AML-193 (cell line): ENCODE measurements around the gene MYO3B.
"Not testable (repeated sequence)": the region's sequence is repeated elsewhere in the genome, so short reads cannot be mapped to it uniquely, and the experiment has no call there.

Experiments used
- DNase-seq, 2 experiments: peaks; one replicate each; lab custom pipeline; 2025; lab: John Stamatoyannopoulos, UW

MYO3B gene

DNA sequence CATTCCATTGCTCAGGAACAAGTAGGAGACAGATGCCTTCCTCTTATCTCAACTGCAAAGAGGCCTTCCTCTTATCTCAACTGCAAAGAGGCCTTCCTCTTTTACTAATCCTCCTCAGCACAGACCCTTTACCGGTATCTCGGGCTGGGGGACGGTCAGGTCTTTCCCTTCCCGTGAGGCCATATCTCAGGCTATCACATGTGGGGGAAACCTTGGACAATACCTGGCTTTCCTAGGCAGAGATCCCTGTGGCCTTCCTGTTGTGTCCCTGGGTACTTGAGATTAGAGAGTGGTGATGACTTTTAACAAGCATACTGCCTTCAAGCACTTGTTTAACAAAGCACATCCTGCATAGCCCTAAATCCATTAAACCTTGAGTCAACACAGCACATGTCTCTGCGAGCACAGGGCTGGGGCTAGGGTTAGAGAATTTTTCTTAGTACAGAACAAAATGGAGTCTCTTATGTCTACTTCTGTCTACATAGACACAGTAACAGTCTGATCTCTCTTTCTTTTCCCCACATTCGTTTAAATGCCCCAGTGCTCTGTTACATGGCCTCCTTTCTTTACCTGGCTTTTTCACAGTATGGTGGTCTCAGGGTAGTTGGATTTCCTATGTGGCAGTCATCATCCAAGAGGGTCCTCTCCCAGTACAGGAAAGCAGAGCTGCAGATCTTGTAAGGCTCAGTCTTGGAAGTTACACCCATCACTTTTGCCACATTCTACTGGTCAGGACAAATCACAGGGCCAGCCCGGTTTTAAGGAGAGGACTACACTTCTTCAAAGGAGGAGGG lies 86.0 kb downstream of the MYO3B start:
- DNase-seq = not testable (repeated sequence)

DNA sequence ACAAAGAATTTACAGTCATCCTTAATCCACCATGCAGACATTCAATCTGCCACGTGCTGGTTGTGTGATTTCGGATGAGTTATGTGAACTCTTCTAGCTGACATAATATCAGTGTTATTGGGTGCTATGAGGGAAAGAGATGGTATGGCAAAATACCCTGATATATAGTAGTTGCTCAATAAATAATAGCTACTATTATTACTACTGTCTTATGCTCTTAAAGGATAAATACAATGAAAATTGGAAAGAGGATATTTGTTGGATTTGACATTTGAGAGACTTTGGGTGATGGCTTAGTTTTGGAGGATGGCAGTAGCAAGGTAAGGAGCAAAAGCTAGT lies 86.5 kb downstream of the MYO3B start:
- no peak for DNase-seq

DNA sequence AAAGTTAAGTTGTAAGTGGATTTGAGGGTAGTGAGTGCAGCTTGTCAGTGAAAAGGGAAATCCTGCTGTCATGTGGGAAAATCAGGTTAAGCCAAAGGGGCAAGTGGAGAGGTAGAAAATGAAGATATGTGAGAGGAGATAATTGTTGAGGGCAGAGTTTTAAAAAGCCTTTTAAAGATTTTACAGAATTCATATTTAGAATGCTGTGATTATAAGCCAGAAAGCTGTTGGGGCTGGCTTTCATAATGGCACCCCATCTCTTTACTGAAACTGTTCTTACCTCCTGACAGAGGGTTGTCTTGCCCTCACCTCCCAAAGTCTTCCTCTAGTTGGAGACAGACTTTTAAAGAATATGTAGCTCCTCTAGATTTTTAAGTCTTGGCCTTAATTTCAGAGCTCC lies 86.9 kb downstream of the MYO3B start:
- no peak for DNase-seq

DNA sequence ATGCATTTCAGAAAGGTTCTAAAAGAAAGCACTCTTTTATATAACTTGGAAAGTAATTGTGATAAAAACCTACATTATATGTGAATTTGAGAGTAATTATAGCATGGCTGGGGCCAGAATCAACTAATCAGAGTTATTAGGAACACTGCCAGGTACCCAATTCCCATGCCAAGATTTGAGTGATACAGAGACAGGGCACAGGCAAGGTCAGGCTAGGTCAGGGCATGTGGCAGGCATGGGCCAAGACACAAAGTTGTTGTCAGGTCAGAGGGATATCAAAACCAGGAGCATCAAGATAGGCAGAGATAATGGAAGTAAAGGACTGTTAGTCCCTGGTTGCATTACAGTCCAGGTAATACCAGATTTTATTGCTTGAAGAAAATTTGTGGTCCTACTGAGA lies 87.4 kb downstream of the MYO3B start:
- no peak for DNase-seq

DNA sequence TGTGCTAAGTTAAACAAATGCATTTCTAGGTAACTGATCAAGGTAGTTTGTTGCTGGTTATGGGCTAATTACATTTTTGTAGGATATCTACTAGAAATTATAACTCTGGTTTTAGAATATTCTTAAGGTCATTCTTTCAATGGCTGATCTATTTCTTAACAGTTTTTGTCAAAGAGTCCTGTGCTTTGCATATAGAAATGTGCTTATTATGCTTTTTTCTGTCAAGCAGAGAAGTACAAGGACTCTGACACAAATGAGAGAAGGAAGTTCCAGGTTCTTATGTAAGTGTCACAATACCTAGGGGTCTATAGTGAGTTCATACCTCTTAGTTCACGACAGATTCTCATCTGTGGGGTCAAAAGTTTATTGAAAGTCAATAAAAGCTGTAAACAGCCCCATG lies 88.4 kb downstream of the MYO3B start:
- DNase-seq = no peak

DNA sequence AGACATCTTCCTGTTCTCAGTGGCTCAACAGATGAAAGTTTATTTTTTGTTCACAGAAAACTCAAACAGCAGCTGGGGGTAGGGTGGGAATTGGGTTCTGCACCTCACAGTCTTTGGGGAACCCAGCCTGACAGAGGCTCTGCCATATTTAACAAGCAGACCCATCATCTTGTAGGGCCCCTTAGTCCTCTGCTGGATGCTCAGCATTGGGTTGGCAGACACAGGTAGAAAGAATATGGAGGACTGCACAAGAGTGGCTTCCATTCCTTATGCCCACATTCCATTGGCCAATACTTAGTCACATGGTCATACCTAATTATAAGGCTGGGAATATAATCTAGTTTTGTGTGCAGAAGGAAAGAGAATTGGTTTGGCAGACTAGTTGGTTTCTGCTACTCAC lies 89.1 kb downstream of the MYO3B start:
- DNase-seq = no peak

DNA sequence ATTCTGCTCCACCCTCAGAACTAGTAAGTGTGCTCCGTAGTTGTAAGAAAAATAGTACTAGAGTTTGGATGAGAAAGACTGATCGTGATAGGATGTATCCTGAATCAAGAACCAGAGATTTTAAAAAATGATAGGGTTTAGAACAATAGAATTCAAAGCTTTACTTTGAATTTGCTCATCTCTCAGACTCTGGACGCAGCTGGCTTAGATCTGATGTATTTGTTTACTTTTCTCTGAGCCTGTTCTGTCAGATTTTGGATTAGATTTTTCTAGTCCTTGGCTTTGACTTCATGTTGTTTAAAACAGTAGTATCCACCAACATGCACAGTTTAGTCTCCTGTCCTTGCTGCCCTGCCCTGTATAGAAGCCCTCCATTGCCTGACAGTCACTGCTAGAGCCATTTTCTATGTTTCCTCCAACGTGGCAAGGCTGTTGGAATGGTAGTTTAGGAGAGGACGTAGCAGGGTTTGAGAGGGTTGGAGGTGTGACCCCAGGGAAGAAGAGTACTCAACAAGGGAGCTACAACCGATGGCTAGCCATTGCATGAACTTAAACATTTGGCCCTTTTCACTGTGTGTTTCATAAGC lies 92.4 kb downstream of the MYO3B start:
- no peak for DNase-seq

DNA sequence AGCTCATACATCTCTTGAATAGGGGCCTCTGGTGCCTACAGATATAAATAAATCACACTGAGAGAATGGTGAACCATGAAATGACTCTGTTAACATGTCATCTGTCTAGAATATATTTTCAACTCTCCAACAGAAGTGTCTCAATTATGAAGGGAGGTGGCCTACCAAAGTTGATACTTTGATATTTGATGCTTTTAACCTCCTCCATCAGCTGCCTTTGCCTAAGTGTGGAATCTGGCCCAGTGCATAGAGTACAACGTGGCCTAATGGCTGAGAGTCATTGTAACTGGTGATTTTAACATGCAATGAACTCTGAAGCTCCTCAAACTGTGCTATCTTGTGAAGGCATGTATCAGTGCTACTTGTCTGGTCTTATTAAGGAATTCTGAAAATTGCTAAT lies 93.4 kb downstream of the MYO3B start:
- no peak for DNase-seq

DNA sequence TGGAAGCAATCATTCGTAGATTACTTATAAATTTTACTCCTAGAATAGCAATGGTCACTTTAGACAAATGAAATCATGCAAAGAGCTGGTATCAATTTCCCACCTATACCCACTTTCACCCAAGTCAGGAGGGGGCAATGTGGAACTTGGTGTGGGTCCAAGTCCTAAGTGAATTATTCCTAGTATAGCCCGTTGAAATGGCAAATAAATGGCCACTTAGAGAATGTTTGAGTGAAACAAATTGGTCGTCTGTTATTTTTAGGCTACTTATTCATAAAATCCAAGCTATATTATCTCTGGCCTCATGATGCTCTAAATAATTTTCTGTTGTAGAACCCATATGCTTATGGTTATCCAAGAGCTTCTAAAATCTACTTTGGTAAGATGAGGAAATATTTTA lies 98.1 kb downstream of the MYO3B start:
- DNase-seq = no peak

DNA sequence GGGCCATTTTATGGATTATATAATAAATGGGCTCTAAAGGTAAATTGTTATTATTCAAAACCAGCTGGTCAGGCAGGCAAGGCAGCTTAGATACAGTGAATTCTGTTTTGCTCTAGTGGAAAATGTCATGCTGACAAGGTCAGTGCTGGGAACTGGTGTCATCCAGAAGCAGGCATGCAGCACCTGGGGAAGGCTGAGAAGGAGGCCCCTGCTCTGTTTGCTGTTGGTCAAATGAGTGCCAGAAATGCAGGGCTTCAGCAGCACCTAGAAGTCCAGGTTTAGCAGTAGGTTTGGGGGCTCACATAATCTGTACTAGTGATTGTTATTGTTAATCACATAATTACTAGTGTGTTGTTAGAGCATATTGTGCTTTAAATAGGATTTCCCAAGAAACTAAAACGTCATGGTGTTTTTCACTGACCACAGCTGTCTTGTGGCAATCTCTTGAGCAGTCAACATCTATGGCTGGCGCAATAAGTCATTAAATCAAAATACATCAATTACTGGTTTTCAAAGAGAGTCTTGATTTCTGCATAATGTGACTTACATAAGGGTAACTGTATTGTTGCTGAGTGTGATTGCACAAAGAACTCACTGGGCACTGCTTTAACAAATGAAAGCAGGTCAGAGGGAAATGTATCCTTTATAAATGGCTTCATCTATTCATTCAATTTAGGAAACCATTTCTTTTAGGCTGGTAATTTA lies 99.1 kb downstream of the MYO3B start:
- no peak for DNase-seq

DNA sequence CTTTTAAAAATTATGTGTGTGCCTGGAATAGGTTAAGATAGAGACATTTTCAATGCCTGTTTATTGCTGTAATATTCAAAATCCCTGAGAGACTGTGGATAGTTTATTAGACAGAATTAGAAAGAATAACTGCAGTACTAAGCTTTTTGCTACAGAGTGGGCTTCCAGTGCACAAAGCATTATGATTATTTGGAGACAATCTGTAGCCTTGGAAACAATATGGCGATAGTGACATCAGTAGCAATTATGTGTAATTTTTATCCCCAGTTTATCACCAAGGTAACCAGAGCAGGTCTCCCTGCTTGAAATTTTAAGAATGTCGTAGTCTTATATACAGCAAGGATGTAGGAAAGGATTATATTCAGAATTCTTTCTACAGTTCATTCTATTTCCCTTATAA lies 100.0 kb downstream of the MYO3B start:
- DNase-seq = no peak

DNA sequence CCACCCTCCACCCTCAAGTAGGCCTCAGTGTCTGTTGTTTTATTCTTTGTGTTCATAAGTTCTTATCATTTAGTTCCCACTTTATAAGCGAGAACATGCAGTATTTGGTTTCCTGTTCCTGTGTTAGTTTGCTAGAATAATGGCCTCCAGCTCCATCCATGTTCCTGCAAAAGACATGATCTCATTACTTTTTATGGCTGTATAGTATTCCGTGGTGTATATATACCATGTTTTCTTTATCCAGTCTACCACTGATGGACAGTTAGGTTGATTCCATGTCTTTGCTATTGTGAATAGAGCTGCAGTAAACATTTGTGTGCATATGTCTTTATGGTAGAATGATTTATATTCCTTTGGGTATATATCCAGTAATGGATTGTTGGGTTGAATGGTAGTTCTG lies 101.7 kb downstream of the MYO3B start:
- not testable (repeated sequence) for DNase-seq

DNA sequence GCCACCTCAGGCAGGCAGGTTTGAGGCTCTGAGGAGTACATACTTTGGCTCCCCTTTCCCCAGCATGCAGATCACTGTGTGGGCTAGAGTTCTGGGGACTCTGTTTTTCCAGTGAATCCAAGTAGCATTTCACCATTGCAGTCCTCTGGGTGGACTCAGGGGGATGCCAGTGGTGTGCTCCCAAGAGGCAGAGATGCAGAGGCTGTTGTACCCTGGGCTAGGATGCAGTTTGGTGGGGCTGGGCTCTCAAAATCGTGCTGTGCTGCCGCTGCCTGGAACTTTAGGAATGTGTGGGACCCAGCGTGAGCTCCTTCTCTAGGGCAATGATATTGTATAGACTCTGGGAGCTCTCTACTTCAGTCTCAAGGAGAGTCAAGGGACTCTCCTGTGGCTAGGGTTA lies 104.9 kb downstream of the MYO3B start:
- no peak for DNase-seq

DNA sequence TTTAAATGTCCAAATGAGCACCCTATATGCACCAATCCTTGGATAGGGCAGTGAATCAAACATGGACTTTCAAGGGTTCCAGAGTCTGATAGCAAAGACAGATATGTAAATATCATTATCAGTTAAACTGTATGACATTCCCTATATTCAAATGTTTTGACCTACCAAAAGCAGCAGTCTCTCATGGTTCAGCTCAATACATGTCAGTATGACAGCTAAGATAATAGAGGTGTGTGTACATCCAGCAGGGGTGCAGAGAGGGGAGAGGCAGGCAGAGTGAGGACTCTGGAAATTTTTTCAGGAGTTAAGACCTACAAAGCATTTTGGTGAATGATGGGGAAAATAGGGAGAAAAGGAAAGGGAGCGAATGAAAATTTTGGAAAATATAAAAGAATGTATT lies 106.3 kb downstream of the MYO3B start:
- DNase-seq = no peak

DNA sequence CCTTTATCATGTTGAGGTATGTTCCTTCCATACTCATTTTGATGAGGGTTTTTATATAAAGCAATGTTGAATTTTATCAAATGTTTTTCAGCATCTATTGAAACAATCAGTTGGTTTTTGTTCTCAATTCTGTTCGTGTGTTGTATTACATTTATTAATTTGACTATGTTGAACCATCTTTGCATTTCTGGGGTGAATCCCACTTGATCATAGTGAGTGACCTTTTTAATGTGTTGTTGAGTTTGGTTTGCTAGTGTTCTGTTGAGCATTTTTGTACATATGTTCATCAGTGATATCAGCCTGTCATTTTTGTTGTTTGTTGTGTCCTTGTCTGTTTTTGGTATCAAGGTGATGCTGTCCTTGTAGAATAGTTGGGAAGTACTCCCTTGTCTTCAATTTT lies 110.9 kb downstream of the MYO3B start:
- DNase-seq = no peak

DNA sequence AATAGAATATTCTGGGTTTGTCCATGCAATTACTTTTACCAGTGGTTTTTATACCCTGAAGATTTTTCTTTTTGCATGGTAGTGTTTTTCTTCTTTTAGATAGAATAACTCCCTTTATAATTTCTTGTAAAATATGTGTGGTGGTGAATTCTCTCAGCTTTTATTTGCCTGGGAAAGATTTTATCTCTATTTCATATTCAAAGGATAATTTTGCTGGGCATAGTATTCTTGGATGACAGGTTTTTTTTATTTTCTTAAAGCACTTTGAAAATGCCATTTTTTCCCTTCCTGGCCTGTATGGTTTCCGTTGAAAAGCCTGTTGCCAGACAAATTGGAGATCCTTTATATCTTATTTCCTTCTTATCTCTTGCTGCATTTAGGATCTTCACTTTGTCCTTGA lies 113.5 kb downstream of the MYO3B start:
- no peak for DNase-seq

DNA sequence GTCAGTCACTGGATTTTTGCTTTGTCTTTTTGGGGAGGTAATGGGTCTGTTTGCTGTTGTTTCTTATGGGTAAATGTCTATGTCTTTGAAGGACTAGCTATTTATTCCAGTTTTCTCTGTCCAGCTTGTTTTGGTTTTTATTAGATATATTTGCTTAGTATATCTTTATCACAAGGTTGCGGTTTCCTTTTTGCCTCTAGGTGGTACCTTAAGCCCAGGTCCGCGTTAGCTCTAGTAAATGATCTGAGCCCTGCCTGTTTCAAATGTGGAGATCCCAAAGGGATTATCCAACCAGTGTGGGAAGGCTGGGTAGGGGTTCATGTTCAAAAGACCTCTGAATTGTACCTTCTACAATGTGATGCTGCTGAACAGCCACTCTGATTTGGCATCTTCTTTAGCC lies 114.5 kb downstream of the MYO3B start:
- DNase-seq = no peak

DNA sequence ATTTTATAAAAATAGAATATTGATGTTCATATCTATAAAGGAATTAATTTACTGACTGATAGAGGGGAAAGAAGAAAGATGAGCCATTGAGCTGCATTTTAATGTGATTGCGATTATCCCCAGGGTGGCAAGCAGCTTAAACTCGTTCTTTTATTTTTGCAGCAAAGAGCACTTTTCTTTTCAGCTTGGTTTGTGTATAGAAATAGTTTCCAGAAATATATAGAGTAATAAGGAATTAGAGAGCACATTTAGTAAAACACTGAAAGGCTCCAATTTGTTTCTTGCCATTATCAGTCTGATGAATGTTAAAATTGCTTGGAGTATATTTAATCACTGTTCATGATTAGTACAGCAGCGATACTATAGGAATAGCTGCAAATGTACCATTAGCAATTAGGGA lies 119.5 kb downstream of the MYO3B start:
- no peak for DNase-seq

DNA sequence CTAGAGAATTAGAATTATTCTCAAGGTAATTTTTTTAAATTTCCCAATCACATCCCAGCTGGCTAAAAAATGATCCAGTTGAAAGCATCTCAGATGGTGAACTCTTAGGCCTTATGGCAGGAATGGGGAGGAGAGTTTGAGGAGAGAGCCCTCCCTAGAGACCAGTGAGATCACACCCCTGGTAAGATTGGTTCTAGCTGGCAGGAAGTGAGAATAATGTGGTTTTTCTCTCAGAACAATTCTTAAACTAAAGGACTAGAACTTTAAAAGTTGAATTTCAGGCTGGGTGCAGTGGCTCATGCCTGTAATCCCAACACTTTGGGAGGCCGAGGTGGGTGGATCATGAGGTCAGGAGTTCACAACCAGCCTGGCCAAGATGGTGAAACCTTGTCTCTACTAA lies 120.2 kb downstream of the MYO3B start:
- DNase-seq = no peak

DNA sequence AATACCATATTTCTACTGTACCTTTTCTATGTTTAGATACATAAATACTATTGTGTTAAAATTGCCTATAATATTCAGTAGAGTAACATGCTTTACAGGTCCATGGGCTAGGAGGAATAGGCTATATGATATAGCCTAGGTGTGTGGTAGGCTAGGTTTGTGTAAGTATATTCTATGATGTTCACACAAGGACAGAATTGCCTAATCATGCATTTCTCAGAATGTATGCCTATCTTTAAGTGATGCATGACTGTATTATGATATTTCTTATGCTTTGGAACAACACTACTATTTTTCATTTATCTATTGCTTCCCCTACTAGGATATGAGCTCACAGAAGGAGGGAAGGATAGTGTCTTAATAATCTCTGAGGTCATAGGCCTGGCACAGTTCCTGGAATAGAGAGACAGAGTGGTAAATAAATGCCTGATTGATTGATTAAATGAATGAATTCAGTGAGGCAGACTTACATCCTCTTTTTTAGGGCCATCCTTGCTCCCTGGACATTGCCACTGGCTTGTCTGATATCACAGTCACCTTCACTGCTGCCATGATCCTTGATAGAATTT lies 121.0 kb downstream of the MYO3B start:
- DNase-seq = no peak

DNA sequence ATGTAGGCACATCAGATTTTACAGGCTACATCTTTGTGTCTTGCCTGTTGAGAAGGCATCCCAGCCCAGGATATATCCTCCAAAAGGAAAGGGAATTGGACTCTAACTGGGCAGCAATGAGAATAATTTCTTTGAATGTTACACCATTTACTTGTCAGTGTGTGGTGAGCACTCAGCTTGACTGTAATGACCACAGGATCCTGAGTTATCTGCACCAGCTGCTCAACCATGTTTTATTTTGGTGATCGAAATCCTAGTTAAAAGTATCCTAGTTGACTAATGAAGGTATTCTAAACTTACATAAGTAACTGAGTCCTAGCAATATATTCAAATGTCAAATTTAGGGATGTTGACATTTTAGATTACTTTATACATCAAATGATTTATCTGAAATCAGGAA lies 123.0 kb downstream of the MYO3B start:
- DNase-seq = no peak

DNA sequence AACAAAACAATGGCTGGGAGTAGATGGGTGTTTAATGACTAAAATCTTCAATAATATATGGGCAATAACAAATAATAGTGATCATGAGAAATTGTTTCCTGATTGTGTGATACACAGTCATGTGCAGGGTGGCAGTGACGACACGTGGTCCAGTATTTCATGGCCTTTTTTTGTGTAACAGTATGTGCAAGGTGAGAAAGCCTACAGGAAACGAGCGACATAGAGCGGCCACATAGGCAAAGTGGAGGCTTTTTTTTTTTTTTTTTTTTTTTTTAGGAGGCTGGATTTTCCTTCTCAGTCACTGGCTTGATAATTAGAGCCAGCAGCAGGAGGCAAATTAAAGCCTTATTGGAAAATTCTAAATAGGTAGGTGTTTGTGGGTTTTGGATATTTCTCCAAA lies 123.7 kb downstream of the MYO3B start:
- no peak for DNase-seq

DNA sequence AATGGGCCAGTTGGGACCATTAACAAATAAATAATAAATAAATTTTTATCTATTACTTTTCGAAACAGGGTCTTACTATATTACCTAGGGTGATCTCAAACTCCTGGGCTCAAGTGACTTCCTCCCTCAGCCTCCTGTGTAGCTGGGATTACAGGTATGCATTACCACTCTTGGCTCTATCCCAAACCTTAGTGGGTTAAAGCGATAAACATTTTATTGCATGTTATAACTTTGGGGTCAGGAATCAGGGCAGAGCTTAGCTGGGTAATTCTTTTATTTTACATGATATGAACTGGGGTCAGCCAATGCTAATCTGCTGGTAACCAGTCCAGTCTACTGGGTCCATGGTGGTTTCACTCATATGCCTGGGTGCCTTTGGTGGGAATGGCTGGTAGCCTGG lies 127.8 kb downstream of the MYO3B start:
- DNase-seq = no peak
